IMR-90 (cell line): Measurements from ENCODE around the gene FYB2. TPM values are rescaled to one million over a fixed set of nuclear protein-coding genes. Genes with fewer than 3 reads are reported as not detected.

ENCODE experiments used
- ATAC-seq: fragments of 200-7000 bp; cut with Tn5 transposase; 2 replicates; pipeline ENCODE4 v1.9.1; 2020; ENCODE audit warnings: low read depth, mild to moderate bottlenecking, moderate library complexity
- BruUV-seq: library from RNA; stranded (reverse); fragments of 400-500 nt; replicated peaks from 2 replicates; lab custom pipeline; 2021; lab: Mats Ljungman, UMichigan
- CTCF ChIA-PET: fragments of 300-600 bp; formaldehyde crosslinking; extraction: SDS; loops from one replicate; lab custom pipeline; 2021; ENCODE audit warnings: antibody characterized with exemption; lab: Yijun Ruan, JAX
- POLR2A ChIA-PET: fragments of 300-600 bp; sonication (Branson Sonifier 250); formaldehyde crosslinking; loops from one replicate; lab custom pipeline; 2022; ENCODE audit warnings: antibody characterized with exemption; ENCODE audit not compliant: unreplicated experiment; lab: Charles Lee
- DNase-seq: peaks from one replicate; pipeline ENCODE4 v3.0.0; 2013
- H2AFZ ChIP-seq: replicated peaks from 2 replicates; pipeline ENCODE3; 2013; ENCODE audit warnings: low read length, mild to moderate bottlenecking; ENCODE audit not compliant: poor library complexity
- H2AK5ac ChIP-seq: 2 replicates; pipeline ENCODE4 v1.6.1; 2013; ENCODE audit warnings: low read depth, low read length, inconsistent platforms
- H2AK9ac ChIP-seq: replicated peaks from 2 replicates; pipeline ENCODE3; 2013; ENCODE audit warnings: mild to moderate bottlenecking, low read depth, low read length, moderate library complexity; ENCODE audit not compliant: poor library complexity
- H2BK120ac ChIP-seq: 2 replicates; pipeline ENCODE4 v1.6.1; 2013; ENCODE audit warnings: low read depth, low read length, inconsistent platforms
- H2BK15ac ChIP-seq: 3 replicates; pipeline ENCODE4 v1.6.1; 2013; ENCODE audit warnings: low read depth, low read length, inconsistent platforms
- H2BK20ac ChIP-seq: 2 replicates; pipeline ENCODE4 v1.6.1; 2013; ENCODE audit warnings: low read depth, mild to moderate bottlenecking, inconsistent platforms, low read length, moderate library complexity
- H2BK5ac ChIP-seq: 2 replicates; pipeline ENCODE4 v1.6.1; 2013; ENCODE audit warnings: mild to moderate bottlenecking, low read depth, low read length, inconsistent platforms; ENCODE audit not compliant: poor library complexity, severe bottlenecking
- H3K14ac ChIP-seq: replicated peaks from 2 replicates; pipeline ENCODE4 v1.6.1; 2013; ENCODE audit warnings: low read depth, low read length, inconsistent platforms
- H3K18ac ChIP-seq: 2 replicates; pipeline ENCODE4 v1.6.1; 2013; ENCODE audit warnings: low read depth, low read length, control low read depth
- H3K23ac ChIP-seq: 2 replicates; pipeline ENCODE4 v1.6.1; 2013; ENCODE audit warnings: low read depth, low read length, inconsistent platforms
- H3K27ac ChIP-seq: 2 replicates; pipeline ENCODE4 v1.5.1; 2013; ENCODE audit warnings: mild to moderate bottlenecking, control low read depth, low read length; ENCODE audit not compliant: insufficient read depth
- H3K27me3 ChIP-seq: 2 replicates; pipeline ENCODE4 v1.6.1; 2013; ENCODE audit warnings: low read length; ENCODE audit not compliant: control insufficient read depth, insufficient read depth
- H3K36me3 ChIP-seq: 2 replicates; pipeline ENCODE4 v1.6.1; 2013; ENCODE audit warnings: low read length, mixed read lengths; ENCODE audit not compliant: control insufficient read depth, insufficient read depth
- H3K4ac ChIP-seq: 2 replicates; pipeline ENCODE4 v1.6.1; 2013; ENCODE audit warnings: low read depth, low read length, inconsistent platforms
- H3K4me1 ChIP-seq: 2 replicates; pipeline ENCODE4 v1.6.1; 2013; ENCODE audit warnings: low read length, mixed read lengths; ENCODE audit not compliant: control insufficient read depth, insufficient read depth
- H3K4me2 ChIP-seq: 2 replicates; pipeline ENCODE4 v1.6.1; 2013; ENCODE audit warnings: low read depth, mild to moderate bottlenecking, control low read depth, low read length, moderate library complexity
- H3K4me3 ChIP-seq: 2 replicates; pipeline ENCODE4 v1.5.1; 2013; ENCODE audit warnings: low read depth, mild to moderate bottlenecking, control low read depth, low read length, moderate library complexity; ENCODE audit not compliant: insufficient read depth
- H3K56ac ChIP-seq: 2 replicates; pipeline ENCODE4 v1.6.1; 2013; ENCODE audit warnings: low read length, inconsistent platforms; ENCODE audit not compliant: insufficient read depth; ENCODE audit errors: extremely low read depth
- H3K79me1 ChIP-seq, 2 experiments: 2 replicates each; pipeline ENCODE4 v1.6.1; 2013; ENCODE audit warnings: low read length in 2 of 2, inconsistent platforms in 1 of 2, low read depth in 1 of 2
- H3K9ac ChIP-seq: 2 replicates; pipeline ENCODE4 v1.6.1; 2013; ENCODE audit warnings: low read depth, low read length, control low read depth
- H3K9me1 ChIP-seq: 2 replicates; pipeline ENCODE4 v1.6.1; 2013; ENCODE audit warnings: low read length, inconsistent platforms; ENCODE audit not compliant: insufficient read depth
- H3K9me3 ChIP-seq: 2 replicates; pipeline ENCODE4 v1.6.1; 2013; ENCODE audit warnings: low read length; ENCODE audit not compliant: control insufficient read depth, insufficient read depth
- H4K20me1 ChIP-seq: 2 replicates; pipeline ENCODE4 v1.6.1; 2013; ENCODE audit warnings: low read length, inconsistent platforms; ENCODE audit not compliant: insufficient read depth
- H4K5ac ChIP-seq: 2 replicates; pipeline ENCODE4 v1.6.1; 2013; ENCODE audit warnings: mild to moderate bottlenecking, low read depth, low read length, control low read depth
- H4K8ac ChIP-seq, 2 experiments: 2 replicates each; pipeline ENCODE4 v1.6.1; 2013; ENCODE audit warnings: low read depth in 2 of 2, low read length in 2 of 2, control low read depth in 1 of 2, inconsistent platforms in 1 of 2
- H4K91ac ChIP-seq: 2 replicates; pipeline ENCODE4 v1.6.1; 2013; ENCODE audit warnings: low read depth, low read length, inconsistent platforms; ENCODE audit not compliant: insufficient read depth
- CEBPB ChIP-seq: IDR thresholded peaks from 2 replicates; pipeline ENCODE4 v1.6.1; 2012; ENCODE audit warnings: low read depth, low read length, improper control_type of control experiment
- CTCF ChIP-seq: conservative IDR thresholded peaks from 2 replicates; pipeline ENCODE4 v1.5.1; 2012; ENCODE audit warnings: mild to moderate bottlenecking, low read depth, low read length, improper control_type of control experiment
- MAFK ChIP-seq: IDR thresholded peaks from 2 replicates; pipeline ENCODE4 v1.6.1; 2012; ENCODE audit warnings: low read depth, low read length, improper control_type of control experiment
- MAZ ChIP-seq: IDR thresholded peaks from 2 replicates; pipeline ENCODE4 v1.6.1; 2012; ENCODE audit warnings: low read depth, mild to moderate bottlenecking, low read length, improper control_type of control experiment, moderate library complexity, borderline replicate concordance
- RFX5 ChIP-seq: IDR thresholded peaks from 2 replicates; pipeline ENCODE4 v1.8.0; 2012; ENCODE audit warnings: low read depth, mild to moderate bottlenecking, low read length, moderate library complexity
- SMC3 ChIP-seq: fragments of 150-350 bp; IDR thresholded peaks from 2 replicates; pipeline ENCODE4 v1.6.1; 2016; ENCODE audit warnings: low read depth, mild to moderate bottlenecking, antibody characterized with exemption, low read length, moderate library complexity
- WGBS, 2 experiments: methylation state at CpG; one replicate each; pipeline versions ENCODE4 v1.1.5 to v1.1.7; 2013; ENCODE audit warnings: missing lambda C conversion rate in 2 of 2; ENCODE audit not compliant: insufficient read length in 1 of 2; ENCODE audit errors: extremely low coverage in 2 of 2; 5-methylcytosine and 5-hydroxymethylcytosine counted together
- dilution Hi-C: fragments of 300-500 bp; cut with HindIII; formaldehyde crosslinking; loops from one replicate; pipeline ENCODE4 v1.14.3; 2018; ENCODE audit warnings: low sequenced_read_pairs; ENCODE audit not compliant: unreplicated experiment
- in situ Hi-C: fragments of 300-500 bp; cut with MboI; formaldehyde crosslinking; loops from 3 replicates; pipeline ENCODE4 v1.14.3; 2019; ENCODE audit warnings: low sequenced_read_pairs, inconsistent platforms, mixed read lengths
- intact Hi-C: fragments of 100-400 bp; cut with micrococcal nuclease; formaldehyde crosslinking; loops from 2 replicates; pipeline ENCODE4 v1.10.0; 2022
- polyA plus RNA-seq, 3 experiments: library from polyadenylated mRNA; depleted of rRNA; stranded (reverse); fragments of >200 nt; gene quantifications; 2 replicates each; pipeline ENCODE4 v1.2.3, GENCODE V29; 2012; ENCODE audit warnings: low replicate concordance in 1 of 3
- total RNA-seq: library from RNA; depleted of rRNA; stranded (reverse); fragments of >200 nt; gene quantifications from 2 replicates; pipeline ENCODE4 v1.2.3, GENCODE V29; 2012

Gene FYB2
- total and polyA plus RNA-seq, 2 of the 4 experiments (the other 2 are of a cell fraction): under 0.01 TPM; not detected in 1

GRCh38 chr1:56852476-56852875, 33.3 kb upstream of the FYB2 start:
- Histone ChIP-seq H4K5ac (no peak overlapping the region), H3K79me1 (no peaks in the 10 kb centered on the region), H2AFZ (no peak overlapping the region), H2BK120ac (no peak overlapping the region), H3K9me3 (no peaks in the 10 kb centered on the region), H3K56ac (no peak overlapping the region), H3K9me1 (no peaks in the 10 kb centered on the region), H4K8ac (no peak overlapping the region), H2BK5ac (no peak overlapping the region), H2AK9ac (no peak overlapping the region), H2BK20ac (no peak overlapping the region), H4K20me1 (no peaks in the 10 kb centered on the region), H3K4me3 (no peak overlapping the region), H3K4me1 (no peaks in the 10 kb centered on the region), H3K27me3 (no peaks in the 10 kb centered on the region), H3K18ac (no peak overlapping the region), H4K91ac (no peak overlapping the region), H3K4me2 (no peak overlapping the region), H2AK5ac (no peak overlapping the region), H3K14ac (no peak overlapping the region), H3K9ac (no peak overlapping the region), H3K23ac (no peak overlapping the region), H2BK15ac (no peak overlapping the region), H3K4ac (no peak overlapping the region), H3K27ac (no peak overlapping the region), H3K36me3 (no peaks in the 10 kb centered on the region)
- 100% methylated on average over 1 of the region's 1 CpG; no CpG with 5 or more reads in 1 of the 2 experiments for WGBS, 2 experiments
- ChIA-PET POLR2A (no interaction called here), CTCF (no interaction called here)
- ATAC-seq (no peak), DNase-seq (no peak)
- intact Hi-C loops (no loop called here), in situ Hi-C loops (no loop called here), dilution Hi-C loops (no loop called here)
- no peak for TF ChIP-seq CTCF
- TF ChIP-seq CEBPB: no peak
- TF ChIP-seq SMC3: no peak
- TF ChIP-seq MAFK: no peak
- TF ChIP-seq RFX5: no peak
- TF ChIP-seq MAZ: no peak
- no TSS peak for BruUV-seq
